B cell (primary cell): ENCODE data around the gene PLA2R1.

Experiments used
- CTCF ChIP-seq: fragments of 200-600 bp; IDR thresholded peaks from one replicate; pipeline ENCODE4 v1.8.0; 2022; ENCODE audit warnings: antibody characterized with exemption, mild to moderate bottlenecking
- EZH2 ChIP-seq: IDR thresholded peaks from 2 replicates; pipeline ENCODE4 v1.6.1; 2012; ENCODE audit warnings: borderline replicate concordance, low read depth, mild to moderate bottlenecking, moderate library complexity, low read length; ENCODE audit not compliant: insufficient read depth, poor library complexity, severe bottlenecking

- TF ChIP-seq CTCF = no peak
- no peak for TF ChIP-seq EZH2
These were observed 882 bp downstream of the PLA2R1 start for GRCh38 chr2:160061533-160061932.
